HepG2 (cell line): ENCODE data around the gene YIPF7. TPM values are rescaled to one million over a fixed set of nuclear protein-coding genes. Genes with fewer than 3 reads are reported as not detected.

ENCODE experiments used
- DPF2 ChIP-seq: sonication (generic); formaldehyde crosslinking; IDR thresholded peaks from 2 replicates; pipeline ENCODE4 v1.4.0; 2020; ENCODE audit warnings: mild to moderate bottlenecking, low read depth, missing genetic modification reagents, borderline replicate concordance
- FIP1L1 ChIP-seq: fragments of 200-400 bp; formaldehyde crosslinking; IDR thresholded peaks from 2 replicates; pipeline ENCODE4 v1.6.1; 2018; ENCODE audit warnings: low read depth, mild to moderate bottlenecking, low read length, moderate library complexity, borderline replicate concordance; ENCODE audit not compliant: insufficient read depth
- FOXK1 ChIP-seq: sonication (generic); formaldehyde crosslinking; IDR thresholded peaks from 2 replicates; pipeline ENCODE4 v1.4.0; 2020; ENCODE audit warnings: low read depth, missing genetic modification reagents, borderline replicate concordance
- HDAC2 ChIP-seq: sonication (generic); formaldehyde crosslinking; IDR thresholded peaks from 2 replicates; pipeline ENCODE4 v1.4.0; 2020; ENCODE audit warnings: missing genetic modification reagents
- HNRNPUL1 ChIP-seq: fragments of 200-400 bp; formaldehyde crosslinking; IDR thresholded peaks from 2 replicates; pipeline ENCODE4 v1.6.1; 2017; ENCODE audit warnings: low read depth, mild to moderate bottlenecking, low read length, moderate library complexity
- MIER2 ChIP-seq: IDR thresholded peaks from 2 replicates; pipeline ENCODE4 v1.6.1; 2016; ENCODE audit warnings: missing biosample characterization, missing genetic modification reagents
- MTF1 ChIP-seq: sonication (generic); formaldehyde crosslinking; IDR thresholded peaks from 2 replicates; pipeline ENCODE4 v1.5.0; 2020; ENCODE audit warnings: missing genetic modification reagents
- NR2F1 ChIP-seq, 2 experiments: fragments of 450-650 bp in 1 of 2; formaldehyde crosslinking in 1 of 2; IDR thresholded peaks; 2 replicates each; pipeline versions ENCODE4 v1.5.0 to v1.6.1; 2016 to 2020; ENCODE audit warnings: mild to moderate bottlenecking in 1 of 2, missing compliant biosample characterization in 1 of 2, missing genetic modification reagents in 1 of 2, moderate library complexity in 1 of 2
- PAWR ChIP-seq: sonication (generic); formaldehyde crosslinking; IDR thresholded peaks from 2 replicates; pipeline ENCODE4 v1.4.0; 2020; ENCODE audit warnings: missing genetic modification reagents, mild to moderate bottlenecking, borderline replicate concordance
- SIN3A ChIP-seq: IDR thresholded peaks from 2 replicates; pipeline ENCODE4 v1.6.1; 2011; ENCODE audit warnings: low read depth, mild to moderate bottlenecking, control low read depth, low read length, borderline replicate concordance
- ZMYM2 ChIP-seq: sonication (generic); formaldehyde crosslinking; IDR thresholded peaks from 2 replicates; pipeline ENCODE4 v1.8.0; 2022; ENCODE audit warnings: mild to moderate bottlenecking, missing genetic modification reagents
- ZNF460 ChIP-seq: sonication (generic); formaldehyde crosslinking; IDR thresholded peaks from 2 replicates; pipeline ENCODE4 v1.5.1; 2020; ENCODE audit warnings: missing genetic modification reagents, mild to moderate bottlenecking, borderline replicate concordance
- polyA plus RNA-seq, 8 experiments: library from polyadenylated mRNA; depleted of rRNA in 3 of 8; stranded (reverse) in 7 of 8; unstranded in 1 of 8; fragments of >200 nt; fragmentation: Illumina TruSeq in 4 of 8; extraction: Trizol in 4 of 8; gene quantifications; 2 replicates each; pipeline versions ENCODE4 v1.2.1 to v1.2.3, GENCODE V29; 2011 to 2016; ENCODE audit warnings: low read depth in 4 of 8, missing spikeins in 1 of 8, mixed read lengths in 1 of 8; ENCODE audit not compliant: insufficient read depth in 1 of 8
- total RNA-seq, 5 experiments: library from RNA; depleted of rRNA; stranded (reverse); fragments of >200 nt; fragmentation: Illumina TruSeq; extraction: Trizol; gene quantifications; 2 replicates each; pipeline ENCODE4 v1.2.3, GENCODE V29; 2016; ENCODE audit warnings: low read depth in 1 of 5
- TF ChIP-seq, protein P1 (sequence below): sonication (generic); formaldehyde crosslinking; IDR thresholded peaks from 2 replicates; pipeline ENCODE4 v1.4.0; 2020; ENCODE audit warnings: missing genetic modification reagents
- TF ChIP-seq, protein P2 (sequence below): sonication (generic); formaldehyde crosslinking; IDR thresholded peaks from 2 replicates; pipeline ENCODE4 v1.8.0; 2022; ENCODE audit warnings: missing genetic modification reagents, mild to moderate bottlenecking, moderate library complexity, borderline replicate concordance
- TF ChIP-seq, protein P3 (sequence below): sonication (generic); formaldehyde crosslinking; IDR thresholded peaks from 2 replicates; pipeline ENCODE4 v1.8.0; 2022; ENCODE audit warnings: mild to moderate bottlenecking, missing genetic modification reagents, moderate library complexity
- TF ChIP-seq, protein P4 (sequence below): sonication (generic); formaldehyde crosslinking; conservative IDR thresholded peaks from 2 replicates; pipeline ENCODE4 v1.4.0; 2020; ENCODE audit warnings: missing genetic modification reagents

Gene YIPF7
- total and polyA plus RNA-seq, 2 of the 13 experiments (the other 11 are each of a cell fraction or from before 2014, with no cell fraction given) = 0.12 TPM; not detected in 1

DNA sequence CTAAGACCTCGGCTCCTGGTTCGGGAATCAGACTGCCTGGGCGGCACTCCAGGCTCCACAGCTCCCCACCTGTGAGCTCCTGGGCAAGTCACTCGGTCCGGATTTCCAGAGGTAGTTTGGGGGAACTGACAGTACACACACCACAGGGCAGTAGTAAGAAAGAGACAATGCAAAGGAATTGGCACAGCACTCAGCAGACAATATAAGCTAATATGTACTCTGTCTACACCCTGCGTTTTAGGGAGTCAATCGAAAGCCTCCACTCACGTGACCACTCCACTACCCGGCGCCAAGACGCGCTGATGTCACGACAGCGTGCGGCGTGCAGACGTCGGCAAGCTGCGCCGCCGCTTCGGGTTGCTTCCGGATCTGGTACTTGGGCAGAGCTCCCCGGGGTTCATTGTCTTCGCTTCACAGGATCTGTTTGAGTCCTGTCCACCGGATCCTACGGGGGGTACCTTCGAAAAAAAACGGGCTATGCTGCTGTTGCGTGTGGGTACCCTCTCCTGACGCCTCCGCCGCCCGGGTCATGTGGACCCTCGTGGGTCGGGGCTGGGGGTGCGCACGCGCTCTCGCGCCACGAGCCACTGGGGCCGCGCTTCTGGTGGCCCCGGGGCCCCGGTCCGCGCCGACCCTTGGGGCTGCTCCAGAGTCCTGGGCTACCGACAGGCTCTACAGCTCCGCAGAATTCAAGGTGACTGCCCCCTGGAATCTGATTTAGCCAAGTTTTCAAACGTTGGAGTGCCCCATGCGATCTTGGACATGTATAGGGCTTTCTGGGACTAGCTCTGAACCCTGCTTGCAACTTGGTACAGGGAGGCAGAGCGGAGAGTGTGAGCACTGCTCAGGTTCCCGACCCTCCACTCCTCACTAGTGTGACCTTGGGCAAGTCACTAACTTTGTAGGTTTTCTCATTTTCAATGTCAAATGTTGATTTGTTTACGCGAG, 26.9 kb upstream of the YIPF7 start, which contains the start of gene GUF1 (continued):
- no peak for TF ChIP-seq ZNF460 (CRISPR knock-in tag)
- no peak for TF ChIP-seq DPF2
- TF ChIP-seq HNRNPUL1 = no peak
- TF ChIP-seq, protein P1, sequence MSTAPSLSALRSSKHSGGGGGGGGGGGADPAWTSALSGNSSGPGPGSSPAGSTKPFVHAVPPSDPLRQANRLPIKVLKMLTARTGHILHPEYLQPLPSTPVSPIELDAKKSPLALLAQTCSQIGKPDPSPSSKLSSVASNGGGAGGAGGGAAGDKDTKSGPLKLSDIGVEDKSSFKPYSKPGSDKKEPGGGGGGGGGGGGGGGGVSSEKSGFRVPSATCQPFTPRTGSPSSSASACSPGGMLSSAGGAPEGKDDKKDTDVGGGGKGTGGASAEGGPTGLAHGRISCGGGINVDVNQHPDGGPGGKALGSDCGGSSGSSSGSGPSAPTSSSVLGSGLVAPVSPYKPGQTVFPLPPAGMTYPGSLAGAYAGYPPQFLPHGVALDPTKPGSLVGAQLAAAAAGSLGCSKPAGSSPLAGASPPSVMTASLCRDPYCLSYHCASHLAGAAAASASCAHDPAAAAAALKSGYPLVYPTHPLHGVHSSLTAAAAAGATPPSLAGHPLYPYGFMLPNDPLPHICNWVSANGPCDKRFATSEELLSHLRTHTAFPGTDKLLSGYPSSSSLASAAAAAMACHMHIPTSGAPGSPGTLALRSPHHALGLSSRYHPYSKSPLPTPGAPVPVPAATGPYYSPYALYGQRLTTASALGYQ = no peak
- TF ChIP-seq FIP1L1 = no peak
- TF ChIP-seq, protein P2, sequence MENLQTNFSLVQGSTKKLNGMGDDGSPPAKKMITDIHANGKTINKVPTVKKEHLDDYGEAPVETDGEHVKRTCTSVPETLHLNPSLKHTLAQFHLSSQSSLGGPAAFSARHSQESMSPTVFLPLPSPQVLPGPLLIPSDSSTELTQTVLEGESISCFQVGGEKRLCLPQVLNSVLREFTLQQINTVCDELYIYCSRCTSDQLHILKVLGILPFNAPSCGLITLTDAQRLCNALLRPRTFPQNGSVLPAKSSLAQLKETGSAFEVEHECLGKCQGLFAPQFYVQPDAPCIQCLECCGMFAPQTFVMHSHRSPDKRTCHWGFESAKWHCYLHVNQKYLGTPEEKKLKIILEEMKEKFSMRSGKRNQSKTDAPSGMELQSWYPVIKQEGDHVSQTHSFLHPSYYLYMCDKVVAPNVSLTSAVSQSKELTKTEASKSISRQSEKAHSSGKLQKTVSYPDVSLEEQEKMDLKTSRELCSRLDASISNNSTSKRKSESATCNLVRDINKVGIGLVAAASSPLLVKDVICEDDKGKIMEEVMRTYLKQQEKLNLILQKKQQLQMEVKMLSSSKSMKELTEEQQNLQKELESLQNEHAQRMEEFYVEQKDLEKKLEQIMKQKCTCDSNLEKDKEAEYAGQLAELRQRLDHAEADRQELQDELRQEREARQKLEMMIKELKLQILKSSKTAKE (CRISPR knock-in tag) = no peak
- TF ChIP-seq ZMYM2 = no peak
- peak; percentile 62; the same call in 1 of the 2 replicates for TF ChIP-seq MTF1 (CRISPR knock-in tag)
- TF ChIP-seq HDAC2 (CRISPR knock-in tag) = peak; percentile 36
- no peak for TF ChIP-seq PAWR
- no peak for TF ChIP-seq MIER2 (CRISPR knock-in tag)
- TF ChIP-seq, protein P3, sequence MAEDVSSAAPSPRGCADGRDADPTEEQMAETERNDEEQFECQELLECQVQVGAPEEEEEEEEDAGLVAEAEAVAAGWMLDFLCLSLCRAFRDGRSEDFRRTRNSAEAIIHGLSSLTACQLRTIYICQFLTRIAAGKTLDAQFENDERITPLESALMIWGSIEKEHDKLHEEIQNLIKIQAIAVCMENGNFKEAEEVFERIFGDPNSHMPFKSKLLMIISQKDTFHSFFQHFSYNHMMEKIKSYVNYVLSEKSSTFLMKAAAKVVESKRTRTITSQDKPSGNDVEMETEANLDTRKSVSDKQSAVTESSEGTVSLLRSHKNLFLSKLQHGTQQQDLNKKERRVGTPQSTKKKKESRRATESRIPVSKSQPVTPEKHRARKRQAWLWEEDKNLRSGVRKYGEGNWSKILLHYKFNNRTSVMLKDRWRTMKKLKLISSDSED = no peak
- TF ChIP-seq, protein P4, sequence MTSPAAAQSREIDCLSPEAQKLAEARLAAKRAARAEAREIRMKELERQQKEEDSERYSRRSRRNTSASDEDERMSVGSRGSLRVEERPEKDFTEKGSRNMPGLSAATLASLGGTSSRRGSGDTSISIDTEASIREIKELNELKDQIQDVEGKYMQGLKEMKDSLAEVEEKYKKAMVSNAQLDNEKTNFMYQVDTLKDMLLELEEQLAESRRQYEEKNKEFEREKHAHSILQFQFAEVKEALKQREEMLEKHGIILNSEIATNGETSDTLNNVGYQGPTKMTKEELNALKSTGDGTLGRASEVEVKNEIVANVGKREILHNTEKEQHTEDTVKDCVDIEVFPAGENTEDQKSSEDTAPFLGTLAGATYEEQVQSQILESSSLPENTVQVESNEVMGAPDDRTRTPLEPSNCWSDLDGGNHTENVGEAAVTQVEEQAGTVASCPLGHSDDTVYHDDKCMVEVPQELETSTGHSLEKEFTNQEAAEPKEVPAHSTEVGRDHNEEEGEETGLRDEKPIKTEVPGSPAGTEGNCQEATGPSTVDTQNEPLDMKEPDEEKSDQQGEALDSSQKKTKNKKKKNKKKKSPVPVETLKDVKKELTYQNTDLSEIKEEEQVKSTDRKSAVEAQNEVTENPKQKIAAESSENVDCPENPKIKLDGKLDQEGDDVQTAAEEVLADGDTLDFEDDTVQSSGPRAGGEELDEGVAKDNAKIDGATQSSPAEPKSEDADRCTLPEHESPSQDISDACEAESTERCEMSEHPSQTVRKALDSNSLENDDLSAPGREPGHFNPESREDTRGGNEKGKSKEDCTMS (CRISPR knock-in tag) = no peak
- TF ChIP-seq SIN3A = peak; percentile 39; the same call in 1 of the 2 replicates
- TF ChIP-seq NR2F1 (CRISPR knock-in tag; IDR thresholded peaks at IDR 0.05) = no peak
- TF ChIP-seq FOXK1 = peak; percentile 93
